Upper lobe of left lung (tissue), 4 donors: ENCODE measurements around the gene STAMBP.

ENCODE experiments used
- EP300 ChIP-seq, 4 donors: sonication (generic); formaldehyde crosslinking; IDR thresholded peaks; one replicate each; pipeline ENCODE4 v1.5.1; 2017; ENCODE audit warnings: antibody characterized with exemption in 4 of 4, control low read depth in 2 of 4
- POLR2A ChIP-seq, 4 donors: fragments of 450-650 bp; IDR thresholded peaks; one replicate each; pipeline ENCODE4 v1.5.1; 2016 to 2017; ENCODE audit warnings: antibody characterized with exemption in 4 of 4, mild to moderate bottlenecking in 2 of 4
- TF ChIP-seq, protein P1 (sequence below), 6 experiments: fragments of 450-650 bp in 4 of 6; fragments of 200-600 bp in 2 of 6; sonication (generic) in 2 of 6; IDR thresholded peaks; one replicate each; pipeline ENCODE4 v1.5.1; 2016 to 2019; ENCODE audit warnings: antibody characterized with exemption in 6 of 6

- TF ChIP-seq EP300 (IDR thresholded peaks at IDR 0.05): no peak
- TF ChIP-seq, protein P1, sequence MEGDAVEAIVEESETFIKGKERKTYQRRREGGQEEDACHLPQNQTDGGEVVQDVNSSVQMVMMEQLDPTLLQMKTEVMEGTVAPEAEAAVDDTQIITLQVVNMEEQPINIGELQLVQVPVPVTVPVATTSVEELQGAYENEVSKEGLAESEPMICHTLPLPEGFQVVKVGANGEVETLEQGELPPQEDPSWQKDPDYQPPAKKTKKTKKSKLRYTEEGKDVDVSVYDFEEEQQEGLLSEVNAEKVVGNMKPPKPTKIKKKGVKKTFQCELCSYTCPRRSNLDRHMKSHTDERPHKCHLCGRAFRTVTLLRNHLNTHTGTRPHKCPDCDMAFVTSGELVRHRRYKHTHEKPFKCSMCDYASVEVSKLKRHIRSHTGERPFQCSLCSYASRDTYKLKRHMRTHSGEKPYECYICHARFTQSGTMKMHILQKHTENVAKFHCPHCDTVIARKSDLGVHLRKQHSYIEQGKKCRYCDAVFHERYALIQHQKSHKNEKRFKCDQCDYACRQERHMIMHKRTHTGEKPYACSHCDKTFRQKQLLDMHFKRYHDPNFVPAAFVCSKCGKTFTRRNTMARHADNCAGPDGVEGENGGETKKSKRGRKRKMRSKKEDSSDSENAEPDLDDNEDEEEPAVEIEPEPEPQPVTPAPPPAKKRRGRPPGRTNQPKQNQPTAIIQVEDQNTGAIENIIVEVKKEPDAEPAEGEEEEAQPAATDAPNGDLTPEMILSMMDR (IDR thresholded peaks at IDR 0.05): no peak
- no peak for TF ChIP-seq POLR2A (IDR thresholded peaks at IDR 0.05)
These were observed 66.7 kb downstream of the STAMBP start for GRCh38 chr2:73895473-73895872.
